A375 (cell line): ENCODE results near the gene FAM171A1. TPM values are rescaled to one million over a fixed set of nuclear protein-coding genes. Genes with fewer than 3 reads are reported as not detected.

ENCODE experiments used
- small RNA-seq: library from RNA; depleted of rRNA; stranded (forward); fragments of <200 nt; gene quantifications from one replicate; pipeline ENCODE3, GENCODE V24; 2014
- total RNA-seq: library from RNA; depleted of rRNA; stranded (reverse); fragments of >200 nt; shearing (Covaris generic); gene quantifications from 2 replicates; pipeline ENCODE4 v1.2.3, GENCODE V29; 2014; rRNA removed

The FAM171A1 gene
- 7.8 and 9.5 TPM in 2 replicates for total RNA-seq

GRCh38 chr10:15370856-15371701 is at the start of gene FAM171A1:
FAM171A1 (minus strand) TSS chr10:15371289; CDS start chr10:15371052, 237 bp downstream.

GRCh38 chr10:15168291-15168785 is 202.8 kb downstream of the FAM171A1 start, which contains the start of gene NMT2:
NMT2 (minus strand) TSS chr10:15168693; CDS start chr10:15168612, 81 bp downstream.

Small RNA genes lying within 50 kb of the gene (small RNA-seq; reads per million reads assigned to genes)
- not detected for gene AL590365.1

Other genes starting within 250 kb of the FAM171A1 start
- 13.4 and 18.6 TPM in 2 replicates for gene NMT2, start 202.6 kb downstream of the FAM171A1 start, total RNA-seq